ENCODE measurements around the gene CAMTA2. TPM values are rescaled to one million over a fixed set of nuclear protein-coding genes. Genes with fewer than 3 reads are reported as not detected.

The CAMTA2 gene
- total and polyA plus RNA-seq, 9 of the 15 experiments (the other 6 are each of a cell fraction or from before 2014, with no cell fraction given), result 0.24 to 25.1 (median 6.3) TPM

DNA sequence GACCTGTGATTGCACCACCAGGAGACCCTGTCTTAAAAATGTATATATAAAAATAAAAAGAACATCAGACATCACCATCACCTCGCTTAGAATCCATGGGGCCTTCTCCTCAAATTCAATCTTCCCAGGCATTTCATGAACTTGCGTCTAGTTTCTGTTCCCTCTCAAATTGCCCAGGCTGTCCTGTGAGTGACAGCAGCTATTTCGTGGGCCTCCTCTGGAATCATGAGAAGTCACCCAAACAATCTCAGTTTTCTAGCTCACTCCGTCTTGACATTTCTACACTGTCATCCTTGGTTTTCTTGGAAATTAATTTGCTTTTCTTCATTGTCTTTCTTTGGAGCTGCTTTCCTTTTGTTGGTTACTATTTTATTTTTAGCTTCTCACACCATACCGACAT, 40.4 kb upstream of the CAMTA2 start:
- CTCF ChIA-PET (ENCODE audit: low intra/inter-chr PET ratio), result no interaction called here
- no peaks in the 10 kb centered on the region for H3K9me1 ChIP-seq (ENCODE audit: control insufficient read depth, insufficient read depth, low read length)
- TF ChIP-seq, protein P1, sequence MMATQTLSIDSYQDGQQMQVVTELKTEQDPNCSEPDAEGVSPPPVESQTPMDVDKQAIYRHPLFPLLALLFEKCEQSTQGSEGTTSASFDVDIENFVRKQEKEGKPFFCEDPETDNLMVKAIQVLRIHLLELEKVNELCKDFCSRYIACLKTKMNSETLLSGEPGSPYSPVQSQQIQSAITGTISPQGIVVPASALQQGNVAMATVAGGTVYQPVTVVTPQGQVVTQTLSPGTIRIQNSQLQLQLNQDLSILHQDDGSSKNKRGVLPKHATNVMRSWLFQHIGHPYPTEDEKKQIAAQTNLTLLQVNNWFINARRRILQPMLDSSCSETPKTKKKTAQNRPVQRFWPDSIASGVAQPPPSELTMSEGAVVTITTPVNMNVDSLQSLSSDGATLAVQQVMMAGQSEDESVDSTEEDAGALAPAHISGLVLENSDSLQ (IDR thresholded peaks at IDR 0.05), result peak; percentile 64
- TF ChIP-seq STAT5B (CRISPR knock-in tag; IDR thresholded peaks at IDR 0.05), result no peak
- no peak overlapping the region for H2AFZ ChIP-seq (ENCODE audit: low read depth, low read length)
- DNase-seq (ENCODE audit: extremely low read depth in 1 of 4, low spot score in 3 of 4) (no peak), ATAC-seq (no peak), FAIRE-seq (no peak)
- intact Hi-C loops (cut with micrococcal nuclease) (no loop called here), in situ Hi-C loops (cut with MboI) (no loop called here)
- BruUV-seq (replicated peaks), result no TSS peak
- WGBS (ENCODE audit: insufficient coverage, low coverage, missing lambda C conversion rate), result 21% methylated on average over 5 of the region's 5 CpGs
- no peaks in the 10 kb centered on the region for H4K20me1 ChIP-seq (replicated peaks; ENCODE audit: control insufficient read depth, insufficient read depth, low read length)
- no peaks in the 10 kb centered on the region for H3K79me2 ChIP-seq (ENCODE audit: control insufficient read depth, insufficient read depth, low read length)
- H3K4me1 ChIP-seq (replicated peaks in 1 of 2; ENCODE audit: control insufficient read depth in 2 of 2, insufficient read depth in 2 of 2, low read length in 2 of 2), result peaks cover 0 to 5% of the 10 kb centered on the region in 2 experiments; a peak in 3 of 5 replicates
- no peak overlapping the region for H3K4me2 ChIP-seq (ENCODE audit: insufficient read depth, low read length)
- H3K4me3 ChIP-seq, result no peak overlapping the region
- no peaks in the 10 kb centered on the region for H3K36me3 ChIP-seq (ENCODE audit: control insufficient read depth, insufficient read depth, low read length)
- no peak overlapping the region for H3K9ac ChIP-seq (ENCODE audit: insufficient read depth in 1 of 2, low read depth in 2 of 2, low read length in 2 of 2)
- POLR2A ChIA-PET, result no interaction called here
- H3K27ac ChIP-seq (ENCODE audit: extremely low read depth, low read depth, low read length), result no peak overlapping the region
- H3K27me3 ChIP-seq (ENCODE audit: control insufficient read depth in 2 of 2, insufficient read depth in 2 of 2, low read length in 2 of 2), result no peaks in the 10 kb centered on the region
- no peaks in the 10 kb centered on the region for H3K9me3 ChIP-seq (replicated peaks; ENCODE audit: control insufficient read depth, insufficient read depth, low read depth, low read length)

DNA sequence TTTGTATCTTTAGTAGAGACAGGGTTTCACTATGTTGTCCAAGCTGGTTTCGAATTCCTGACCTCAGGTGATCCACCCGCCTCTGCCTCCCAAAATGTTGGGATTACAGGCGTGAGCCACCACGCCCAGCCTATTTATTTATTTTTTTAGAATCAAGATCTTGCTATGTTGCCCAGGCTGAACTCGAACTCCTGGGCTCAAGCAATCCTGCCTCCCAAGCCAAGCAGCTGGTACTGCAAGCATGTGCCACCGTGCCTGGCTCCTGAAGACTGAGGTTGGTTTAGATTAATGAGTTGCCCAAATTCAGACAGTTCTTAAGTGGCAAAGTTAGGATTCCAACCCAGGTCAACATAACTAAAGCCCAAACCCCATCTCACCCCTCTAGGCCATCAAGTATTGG, 39.8 kb upstream of the CAMTA2 start:
- in situ Hi-C loops (cut with MboI), result no loop called here
- POLR2A ChIA-PET, result interaction anchor here (0.9 to 1.2 kb wide), 3 partner anchors 9 to 294 kb away, joined by 3 read pairs; no protein-coding TSS in a partner anchor
- Histone ChIP-seq H3K4me1 (replicated peaks in 1 of 2; ENCODE audit: control insufficient read depth in 2 of 2, insufficient read depth in 2 of 2, low read length in 2 of 2) (peaks cover 0 to 5% of the 10 kb centered on the region in 2 experiments; a peak in 3 of 5 replicates), H3K9ac (ENCODE audit: insufficient read depth in 1 of 2, low read depth in 2 of 2, low read length in 2 of 2) (no peak overlapping the region), H4K20me1 (replicated peaks; ENCODE audit: control insufficient read depth, insufficient read depth, low read length) (no peaks in the 10 kb centered on the region), H3K9me3 (replicated peaks; ENCODE audit: control insufficient read depth, insufficient read depth, low read depth, low read length) (no peaks in the 10 kb centered on the region), H3K9me1 (ENCODE audit: control insufficient read depth, insufficient read depth, low read length) (no peaks in the 10 kb centered on the region), H3K4me3 (no peak overlapping the region), H3K4me2 (ENCODE audit: insufficient read depth, low read length) (no peak overlapping the region), H3K27ac (ENCODE audit: extremely low read depth, low read depth, low read length) (no peak overlapping the region), H3K79me2 (ENCODE audit: control insufficient read depth, insufficient read depth, low read length) (no peaks in the 10 kb centered on the region), H3K27me3 (ENCODE audit: control insufficient read depth in 2 of 2, insufficient read depth in 2 of 2, low read length in 2 of 2) (no peaks in the 10 kb centered on the region), H3K36me3 (ENCODE audit: control insufficient read depth, insufficient read depth, low read length) (peaks cover 5% of the 10 kb centered on the region; the same call in 1 of the 3 replicates), H2AFZ (ENCODE audit: low read depth, low read length) (no peak overlapping the region)
- no TSS peak for BruUV-seq (replicated peaks)
- CTCF ChIA-PET (ENCODE audit: low intra/inter-chr PET ratio), result no interaction called here
- 61% methylated on average over 6 of the region's 6 CpGs for WGBS (ENCODE audit: insufficient coverage, low coverage, missing lambda C conversion rate)
- DNase-seq (ENCODE audit: extremely low read depth in 1 of 4, low spot score in 3 of 4) (no peak), ATAC-seq (no peak), FAIRE-seq (no peak)
- intact Hi-C loops (cut with micrococcal nuclease), result no loop called here
- TF ChIP-seq, protein P2, sequence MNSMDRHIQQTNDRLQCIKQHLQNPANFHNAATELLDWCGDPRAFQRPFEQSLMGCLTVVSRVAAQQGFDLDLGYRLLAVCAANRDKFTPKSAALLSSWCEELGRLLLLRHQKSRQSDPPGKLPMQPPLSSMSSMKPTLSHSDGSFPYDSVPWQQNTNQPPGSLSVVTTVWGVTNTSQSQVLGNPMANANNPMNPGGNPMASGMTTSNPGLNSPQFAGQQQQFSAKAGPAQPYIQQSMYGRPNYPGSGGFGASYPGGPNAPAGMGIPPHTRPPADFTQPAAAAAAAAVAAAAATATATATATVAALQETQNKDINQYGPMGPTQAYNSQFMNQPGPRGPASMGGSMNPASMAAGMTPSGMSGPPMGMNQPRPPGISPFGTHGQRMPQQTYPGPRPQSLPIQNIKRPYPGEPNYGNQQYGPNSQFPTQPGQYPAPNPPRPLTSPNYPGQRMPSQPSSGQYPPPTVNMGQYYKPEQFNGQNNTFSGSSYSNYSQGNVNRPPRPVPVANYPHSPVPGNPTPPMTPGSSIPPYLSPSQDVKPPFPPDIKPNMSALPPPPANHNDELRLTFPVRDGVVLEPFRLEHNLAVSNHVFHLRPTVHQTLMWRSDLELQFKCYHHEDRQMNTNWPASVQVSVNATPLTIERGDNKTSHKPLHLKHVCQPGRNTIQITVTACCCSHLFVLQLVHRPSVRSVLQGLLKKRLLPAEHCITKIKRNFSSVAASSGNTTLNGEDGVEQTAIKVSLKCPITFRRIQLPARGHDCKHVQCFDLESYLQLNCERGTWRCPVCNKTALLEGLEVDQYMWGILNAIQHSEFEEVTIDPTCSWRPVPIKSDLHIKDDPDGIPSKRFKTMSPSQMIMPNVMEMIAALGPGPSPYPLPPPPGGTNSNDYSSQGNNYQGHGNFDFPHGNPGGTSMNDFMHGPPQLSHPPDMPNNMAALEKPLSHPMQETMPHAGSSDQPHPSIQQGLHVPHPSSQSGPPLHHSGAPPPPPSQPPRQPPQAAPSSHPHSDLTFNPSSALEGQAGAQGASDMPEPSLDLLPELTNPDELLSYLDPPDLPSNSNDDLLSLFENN (IDR thresholded peaks at IDR 0.05; ENCODE audit: low read depth in 2 of 2, low read length in 2 of 2), result no peak
- TF ChIP-seq HDAC8 (tag; IDR thresholded peaks at IDR 0.05) (no peak), ZNF75A (CRISPR knock-in tag; IDR thresholded peaks at IDR 0.05) (no peak), RAD51 (IDR thresholded peaks at IDR 0.05; ENCODE audit: borderline replicate concordance, low read depth) (no peak)
- TF ChIP-seq, protein P3, sequence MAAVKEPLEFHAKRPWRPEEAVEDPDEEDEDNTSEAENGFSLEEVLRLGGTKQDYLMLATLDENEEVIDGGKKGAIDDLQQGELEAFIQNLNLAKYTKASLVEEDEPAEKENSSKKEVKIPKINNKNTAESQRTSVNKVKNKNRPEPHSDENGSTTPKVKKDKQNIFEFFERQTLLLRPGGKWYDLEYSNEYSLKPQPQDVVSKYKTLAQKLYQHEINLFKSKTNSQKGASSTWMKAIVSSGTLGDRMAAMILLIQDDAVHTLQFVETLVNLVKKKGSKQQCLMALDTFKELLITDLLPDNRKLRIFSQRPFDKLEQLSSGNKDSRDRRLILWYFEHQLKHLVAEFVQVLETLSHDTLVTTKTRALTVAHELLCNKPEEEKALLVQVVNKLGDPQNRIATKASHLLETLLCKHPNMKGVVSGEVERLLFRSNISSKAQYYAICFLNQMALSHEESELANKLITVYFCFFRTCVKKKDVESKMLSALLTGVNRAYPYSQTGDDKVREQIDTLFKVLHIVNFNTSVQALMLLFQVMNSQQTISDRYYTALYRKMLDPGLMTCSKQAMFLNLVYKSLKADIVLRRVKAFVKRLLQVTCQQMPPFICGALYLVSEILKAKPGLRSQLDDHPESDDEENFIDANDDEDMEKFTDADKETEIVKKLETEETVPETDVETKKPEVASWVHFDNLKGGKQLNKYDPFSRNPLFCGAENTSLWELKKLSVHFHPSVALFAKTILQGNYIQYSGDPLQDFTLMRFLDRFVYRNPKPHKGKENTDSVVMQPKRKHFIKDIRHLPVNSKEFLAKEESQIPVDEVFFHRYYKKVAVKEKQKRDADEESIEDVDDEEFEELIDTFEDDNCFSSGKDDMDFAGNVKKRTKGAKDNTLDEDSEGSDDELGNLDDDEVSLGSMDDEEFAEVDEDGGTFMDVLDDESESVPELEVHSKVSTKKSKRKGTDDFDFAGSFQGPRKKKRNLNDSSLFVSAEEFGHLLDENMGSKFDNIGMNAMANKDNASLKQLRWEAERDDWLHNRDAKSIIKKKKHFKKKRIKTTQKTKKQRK (IDR thresholded peaks at IDR 0.05; ENCODE audit: borderline replicate concordance, low read depth, low read length), result no peak
